Measurements from ENCODE around the gene PSMG2.
"Not testable (repeated sequence)": the region's sequence is repeated elsewhere in the genome, so short reads cannot be mapped to it uniquely, and the experiment has no call there.

PSMG2 gene

GRCh38 chr18:12722731-12723130 lies 19.9 kb downstream of the PSMG2 start:
- DNase-seq (ENCODE audit: low read depth): no peak

GRCh38 chr18:12726331-12726730 lies 23.5 kb downstream of the PSMG2 start:
- no peak for DNase-seq (ENCODE audit: low read depth)

GRCh38 chr18:12726774-12727550 lies 24.1 kb downstream of the PSMG2 start:
- no peak for DNase-seq (ENCODE audit: low read depth)

- DNase-seq (ENCODE audit: low read depth): no peak
Measured at GRCh38 chr18:12737243-12737902, 34.5 kb downstream of the PSMG2 start.

GRCh38 chr18:12741351-12741750 lies 38.5 kb downstream of the PSMG2 start:
- DNase-seq (ENCODE audit: low read depth): no peak

GRCh38 chr18:12742453-12742852 lies 39.6 kb downstream of the PSMG2 start:
- no peak for DNase-seq (ENCODE audit: low read depth)

- DNase-seq (ENCODE audit: low read depth): no peak
Measured at GRCh38 chr18:12744103-12744502, 41.3 kb downstream of the PSMG2 start.

- no peak for DNase-seq (ENCODE audit: low read depth)
Measured at GRCh38 chr18:12745095-12745795, 42.4 kb downstream of the PSMG2 start.

- no peak for DNase-seq (ENCODE audit: low read depth)
Measured at GRCh38 chr18:12747530-12748315, 44.9 kb downstream of the PSMG2 start.

- no peak for DNase-seq (ENCODE audit: low read depth)
Measured at GRCh38 chr18:12748671-12749070, 45.8 kb downstream of the PSMG2 start.

- DNase-seq (ENCODE audit: low read depth): no peak
Measured at GRCh38 chr18:12749121-12749520, 46.3 kb downstream of the PSMG2 start.

GRCh38 chr18:12750076-12750714 lies 47.4 kb downstream of the PSMG2 start:
- DNase-seq (ENCODE audit: low read depth): peak; percentile 19

GRCh38 chr18:12750715-12751502 lies 48.1 kb downstream of the PSMG2 start:
- no peak for DNase-seq (ENCODE audit: low read depth)

GRCh38 chr18:12751503-12751884 lies 48.7 kb downstream of the PSMG2 start:
- DNase-seq (ENCODE audit: low read depth): no peak

GRCh38 chr18:12751891-12752290 lies 49.0 kb downstream of the PSMG2 start:
- no peak for DNase-seq (ENCODE audit: low read depth)

GRCh38 chr18:12754511-12754910 lies 51.7 kb downstream of the PSMG2 start:
- DNase-seq (ENCODE audit: low read depth): no peak

GRCh38 chr18:12755606-12756005 lies 52.8 kb downstream of the PSMG2 start:
- DNase-seq (ENCODE audit: low read depth): not testable (repeated sequence)

GRCh38 chr18:12756619-12757239 lies 53.9 kb downstream of the PSMG2 start:
- not testable (repeated sequence) for DNase-seq (ENCODE audit: low read depth)

- DNase-seq (ENCODE audit: low read depth): not testable (repeated sequence)
Measured at GRCh38 chr18:12758566-12758965, 55.7 kb downstream of the PSMG2 start.

- DNase-seq (ENCODE audit: low read depth): no peak
Measured at GRCh38 chr18:12765126-12765525, 62.3 kb downstream of the PSMG2 start.

All from activated T-cell treated with anti-CD3 and anti-CD28 coated beads for 48 hours (primary cell).